Thoracic aorta (tissue), 2 donors: ENCODE measurements around the gene ENTREP1. TPM values are rescaled to one million over a fixed set of nuclear protein-coding genes. Genes with fewer than 3 reads are reported as not detected.

Experiments used
- ATAC-seq: fragments of 150-250 bp; one replicate; pipeline ENCODE4 v1.8.0; 2017; ENCODE audit warnings: low read depth; ENCODE audit not compliant: insufficient number of reproducible peaks, low FRiP score
- DNase-seq: peaks from one replicate; pipeline ENCODE4 v3.0.0-alpha.2; 2020; ENCODE audit warnings: low spot score
- H3K27ac ChIP-seq, 2 donors: fragments of 200-600 bp; sonication (generic); 1 replicate in 1 of 2; 2 replicates in 1 of 2; pipeline ENCODE4 v1.5.1; 2016; ENCODE audit warnings: mild to moderate bottlenecking in 2 of 2, moderate library complexity in 2 of 2
- H3K27me3 ChIP-seq: fragments of 200-600 bp; sonication (generic); replicated peaks from 2 replicates; pipeline ENCODE4 v1.6.0; 2016; ENCODE audit warnings: mild to moderate bottlenecking; ENCODE audit not compliant: insufficient read depth
- H3K36me3 ChIP-seq: fragments of 200-600 bp; sonication (generic); one replicate; pipeline ENCODE4 v1.5.1; 2016
- H3K4me1 ChIP-seq, 2 donors: fragments of 200-600 bp; sonication (generic); 1 replicate in 1 of 2; 2 replicates in 1 of 2; pipeline versions ENCODE4 v1.5.1 to v1.6.0; 2016; ENCODE audit warnings: low read depth in 2 of 2, mild to moderate bottlenecking in 1 of 2; ENCODE audit not compliant: control insufficient read depth in 1 of 2
- H3K4me3 ChIP-seq: fragments of 200-600 bp; sonication (generic); 2 replicates; pipeline ENCODE4 v1.5.1; 2016; ENCODE audit warnings: mild to moderate bottlenecking
- H3K9me3 ChIP-seq: fragments of 200-600 bp; sonication (generic); 2 replicates; pipeline ENCODE4 v1.5.1; 2016
- total RNA-seq, 2 donors: library from RNA; depleted of rRNA; stranded (reverse); fragments of >200 nt; gene quantifications; one replicate each; pipeline versions ENCODE4 v1.1.0 to v1.2.3, GENCODE V29; 2016
- TF ChIP-seq, protein P1 (sequence below): fragments of 200-600 bp; sonication (generic); IDR thresholded peaks from one replicate; pipeline ENCODE4 v1.5.1; 2019; ENCODE audit warnings: antibody characterized with exemption

ENTREP1 gene
- total RNA-seq, 2 donors from 2014 or later = 0.81 to 2.1 TPM

DNA sequence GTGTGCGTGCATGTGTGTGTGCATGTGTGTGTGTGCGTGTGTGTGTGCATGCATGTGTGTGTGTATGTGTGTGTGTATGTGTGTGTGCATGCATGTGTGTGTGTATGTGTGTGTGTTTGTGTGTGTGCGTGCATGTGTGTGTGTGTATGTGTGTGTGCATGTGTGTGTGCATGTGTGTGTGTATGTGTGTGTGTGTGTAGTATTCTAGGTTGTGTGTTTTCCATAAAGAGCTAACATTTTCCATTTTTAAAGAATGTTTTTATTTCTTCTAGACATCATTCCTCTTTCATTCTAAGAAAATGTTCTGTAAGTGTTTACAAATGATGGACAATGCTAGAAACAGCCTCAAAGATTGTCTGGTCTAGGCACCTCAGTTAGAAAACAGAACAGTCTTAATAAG, 15.6 kb downstream of the ENTREP1 start:
- DNase-seq (no peak), ATAC-seq (no peak)
- Histone ChIP-seq H3K27ac (no peak overlapping the region), H3K36me3 (no peaks in the 10 kb centered on the region), H3K4me1 (no peaks in the 10 kb centered on the region), H3K27me3 (no peaks in the 10 kb centered on the region), H3K9me3 (no peaks in the 10 kb centered on the region), H3K4me3 (no peak overlapping the region)
- TF ChIP-seq, protein P1, sequence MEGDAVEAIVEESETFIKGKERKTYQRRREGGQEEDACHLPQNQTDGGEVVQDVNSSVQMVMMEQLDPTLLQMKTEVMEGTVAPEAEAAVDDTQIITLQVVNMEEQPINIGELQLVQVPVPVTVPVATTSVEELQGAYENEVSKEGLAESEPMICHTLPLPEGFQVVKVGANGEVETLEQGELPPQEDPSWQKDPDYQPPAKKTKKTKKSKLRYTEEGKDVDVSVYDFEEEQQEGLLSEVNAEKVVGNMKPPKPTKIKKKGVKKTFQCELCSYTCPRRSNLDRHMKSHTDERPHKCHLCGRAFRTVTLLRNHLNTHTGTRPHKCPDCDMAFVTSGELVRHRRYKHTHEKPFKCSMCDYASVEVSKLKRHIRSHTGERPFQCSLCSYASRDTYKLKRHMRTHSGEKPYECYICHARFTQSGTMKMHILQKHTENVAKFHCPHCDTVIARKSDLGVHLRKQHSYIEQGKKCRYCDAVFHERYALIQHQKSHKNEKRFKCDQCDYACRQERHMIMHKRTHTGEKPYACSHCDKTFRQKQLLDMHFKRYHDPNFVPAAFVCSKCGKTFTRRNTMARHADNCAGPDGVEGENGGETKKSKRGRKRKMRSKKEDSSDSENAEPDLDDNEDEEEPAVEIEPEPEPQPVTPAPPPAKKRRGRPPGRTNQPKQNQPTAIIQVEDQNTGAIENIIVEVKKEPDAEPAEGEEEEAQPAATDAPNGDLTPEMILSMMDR = no peak

- ATAC-seq = no peak
These were observed 17.8 kb downstream of the ENTREP1 start for GRCh38 chr9:69342769-69343168.

GRCh38 chr9:69344459-69344858, 19.4 kb downstream of the ENTREP1 start:
- Histone ChIP-seq H3K36me3 (no peaks in the 10 kb centered on the region), H3K27ac (no peak overlapping the region), H3K27me3 (no peaks in the 10 kb centered on the region), H3K4me3 (no peak overlapping the region), H3K4me1 (no peaks in the 10 kb centered on the region), H3K9me3 (no peaks in the 10 kb centered on the region)
- DNase-seq = no peak
- ATAC-seq = no peak
- TF ChIP-seq, protein P1 = no peak

More at GRCh38 chr9:69342769-69343168, 17.8 kb downstream of the ENTREP1 start:
- TF ChIP-seq, protein P1 = no peak
- Histone ChIP-seq H3K4me3 (no peak overlapping the region), H3K9me3 (no peaks in the 10 kb centered on the region), H3K4me1 (no peaks in the 10 kb centered on the region), H3K36me3 (no peaks in the 10 kb centered on the region), H3K27ac (no peak overlapping the region), H3K27me3 (no peaks in the 10 kb centered on the region)
- no peak for DNase-seq

DNA sequence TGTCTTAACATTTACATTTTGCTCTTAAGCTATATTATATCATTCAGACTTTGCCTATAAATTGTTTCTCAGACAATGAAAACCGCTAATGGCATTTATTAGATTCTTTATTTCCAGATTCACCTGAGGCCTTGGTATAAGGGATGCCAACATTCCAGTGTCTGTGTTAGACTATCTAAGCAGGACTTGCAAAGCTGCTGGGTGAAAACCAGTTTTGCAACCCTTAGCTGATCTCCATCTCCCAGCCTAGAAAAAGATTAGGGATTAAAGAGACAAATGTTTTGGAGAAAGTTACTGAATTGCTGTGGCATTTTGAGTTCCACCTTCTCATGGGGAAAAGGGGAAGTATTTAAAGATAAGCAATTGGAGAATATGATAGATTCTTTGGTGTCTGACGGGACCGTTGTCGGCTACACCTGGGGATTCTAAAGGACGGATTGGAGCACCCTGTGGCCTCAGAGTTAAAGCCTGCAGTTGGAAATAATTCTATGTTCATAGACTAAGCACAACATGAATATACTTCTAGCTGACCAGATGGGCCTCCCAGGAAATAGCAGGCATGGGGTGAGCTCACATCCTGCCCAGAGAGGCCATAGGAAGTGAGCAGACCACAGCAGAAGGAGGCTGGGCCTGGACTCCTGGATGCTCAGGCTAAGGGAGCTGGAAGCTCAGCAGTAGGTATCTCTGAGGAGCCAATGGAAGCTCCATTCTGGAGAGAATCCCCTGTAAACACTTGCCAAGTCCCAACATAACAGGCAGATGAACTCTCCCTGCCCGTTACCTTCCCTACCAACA, 21.8 kb downstream of the ENTREP1 start:
- Histone ChIP-seq H3K4me3 (no peak overlapping the region), H3K27me3 (no peaks in the 10 kb centered on the region), H3K36me3 (no peaks in the 10 kb centered on the region), H3K4me1 (no peaks in the 10 kb centered on the region), H3K9me3 (no peaks in the 10 kb centered on the region), H3K27ac (no peak overlapping the region)
- ATAC-seq (no peak), DNase-seq (no peak)
- TF ChIP-seq, protein P1 = no peak

DNA sequence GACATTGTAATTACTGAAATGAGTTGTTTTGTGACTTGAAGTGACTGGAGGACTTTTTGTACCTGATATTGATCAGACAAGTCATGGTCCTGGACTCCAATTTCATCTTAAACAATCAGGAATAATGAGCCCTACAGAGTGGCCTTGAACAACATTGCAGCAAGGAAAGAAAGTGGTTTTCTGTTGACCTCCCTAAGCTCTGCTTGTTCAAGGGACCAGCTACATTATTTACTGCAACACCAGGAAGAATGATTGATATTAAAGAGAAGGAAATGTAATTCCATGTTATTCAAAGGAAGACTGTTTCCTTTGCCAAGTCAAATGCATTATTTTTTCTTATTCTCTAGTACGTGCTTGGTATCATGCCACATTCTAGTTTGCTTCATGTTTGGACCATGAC, 22.6 kb downstream of the ENTREP1 start:
- Histone ChIP-seq H3K4me3 (no peak overlapping the region), H3K27ac (no peak overlapping the region), H3K9me3 (no peaks in the 10 kb centered on the region), H3K36me3 (no peaks in the 10 kb centered on the region), H3K27me3 (no peaks in the 10 kb centered on the region), H3K4me1 (no peaks in the 10 kb centered on the region)
- ATAC-seq = no peak
- DNase-seq = no peak
- TF ChIP-seq, protein P1 = no peak
